Lung (tissue), 12 donors: Measurements from ENCODE around the gene CHST10. TPM values are rescaled to one million over a fixed set of nuclear protein-coding genes. Genes with fewer than 3 reads are reported as not detected.

ENCODE experiments used
- ATAC-seq: fragments of 200-7000 bp; cut with Tn5 transposase; one replicate; pipeline ENCODE4 v1.9.1; 2020; ENCODE audit warnings: moderate number of reproducible peaks; ENCODE audit not compliant: insufficient read depth, low FRiP score
- DNase-seq, 3 donors: peaks; one replicate each; pipeline ENCODE4 v3.0.0-alpha.2; 2013 to 2017
- H3K27ac ChIP-seq, 2 donors: one replicate each; pipeline ENCODE4 v1.5.1; 2013; ENCODE audit warnings: mild to moderate bottlenecking in 2 of 2, moderate library complexity in 2 of 2, control low read depth in 1 of 2, inconsistent platforms in 1 of 2, low read depth in 1 of 2, low read length in 1 of 2
- H3K27me3 ChIP-seq, 3 donors: one replicate each; pipeline ENCODE4 v1.5.1; 2013; ENCODE audit warnings: low read length in 2 of 3; ENCODE audit not compliant: control insufficient read depth in 3 of 3, insufficient read depth in 3 of 3
- H3K36me3 ChIP-seq, 4 donors: one replicate each; pipeline ENCODE4 v1.5.1; 2013; ENCODE audit warnings: low read length in 4 of 4, mild to moderate bottlenecking in 1 of 4, moderate library complexity in 1 of 4; ENCODE audit not compliant: control insufficient read depth in 4 of 4, insufficient read depth in 4 of 4
- H3K4me1 ChIP-seq, 5 donors: one replicate each; pipeline ENCODE4 v1.5.1; 2013; ENCODE audit warnings: low read length in 5 of 5, mild to moderate bottlenecking in 2 of 5, moderate library complexity in 1 of 5; ENCODE audit not compliant: control insufficient read depth in 5 of 5, insufficient read depth in 5 of 5
- H3K4me3 ChIP-seq: one replicate; pipeline ENCODE4 v1.5.1; 2013; ENCODE audit warnings: mild to moderate bottlenecking, control low read depth, moderate library complexity
- H3K9ac ChIP-seq, 2 donors: one replicate each; pipeline ENCODE4 v1.5.1; 2013; ENCODE audit warnings: low read length in 2 of 2, control low read depth in 1 of 2; ENCODE audit not compliant: insufficient read depth in 1 of 2
- H3K9me3 ChIP-seq, 4 donors: one replicate each; pipeline ENCODE4 v1.5.1; 2013; ENCODE audit warnings: low read length in 3 of 4, mild to moderate bottlenecking in 1 of 4, moderate library complexity in 1 of 4; ENCODE audit not compliant: control insufficient read depth in 4 of 4, insufficient read depth in 3 of 4
- WGBS, 2 donors: extraction: QIAGEN DNeasy Blood & Tissue Kit; methylation state at CpG; one replicate each; pipeline ENCODE4 v1.1.7; 2013; 5-methylcytosine and 5-hydroxymethylcytosine counted together
- polyA plus RNA-seq, 2 donors: library from polyadenylated mRNA; stranded (reverse); fragments of 200-250 nt; gene quantifications; one replicate each; pipeline ENCODE4 v1.2.1, GENCODE V29; 2013
- total RNA-seq, 2 donors: library from RNA; depleted of rRNA in 1 of 2; stranded (reverse); fragments of >200 nt in 1 of 2; gene quantifications; one replicate each; pipeline ENCODE4 v1.2.1, GENCODE V29; 2014 to 2021
- TF ChIP-seq, protein P1 (sequence below): IDR thresholded peaks from 2 replicates; pipeline ENCODE4 v1.5.1; 2012; ENCODE audit warnings: mild to moderate bottlenecking; ENCODE audit errors: control extremely low read depth, extremely low read depth
- donor health status: control.
- donor health status: control.
- donor health status: Bipolar disorder and iron deficiency.
- donor health status: healthy.
- donor health status: DM: yes; HTN: yes; CAD: no.

CHST10 gene
- total and polyA plus RNA-seq, 4 donors = 5.1 to 22.4 (median 8.0) TPM

DNA sequence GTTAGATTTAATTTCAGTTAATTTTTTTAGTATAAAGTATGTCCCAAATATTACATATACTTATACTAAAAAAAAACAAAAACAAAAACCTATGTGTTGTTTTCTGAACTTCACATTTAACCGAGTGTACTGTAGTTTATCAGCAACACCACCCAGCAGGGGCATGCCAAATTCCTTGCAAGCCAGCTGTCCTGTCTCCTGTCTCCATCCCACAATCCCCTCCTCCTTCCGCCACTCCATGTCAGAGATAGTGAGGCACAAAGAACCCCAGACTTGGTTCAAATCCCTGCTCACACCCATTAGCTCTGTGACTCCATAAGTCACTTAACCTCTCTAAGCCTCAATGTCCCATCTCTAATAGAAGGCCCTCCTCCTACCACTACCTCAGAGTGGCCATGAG, 9.4 kb downstream of the CHST10 start:
- ATAC-seq (no peak), DNase-seq (peak in 1 of 3 donors; percentile 25)
- peaks cover 0 to 2% (median 0%) of the 10 kb centered on the region in 5 donors for H3K4me1 ChIP-seq
- H3K27me3 ChIP-seq = no peaks in the 10 kb centered on the region
- H3K36me3 ChIP-seq = peaks cover 0 to 18% (median 15%) of the 10 kb centered on the region in 4 donors
- H3K4me3 ChIP-seq = no peak overlapping the region
- H3K9me3 ChIP-seq = no peaks in the 10 kb centered on the region
- no peak overlapping the region for H3K9ac ChIP-seq
- TF ChIP-seq, protein P1, sequence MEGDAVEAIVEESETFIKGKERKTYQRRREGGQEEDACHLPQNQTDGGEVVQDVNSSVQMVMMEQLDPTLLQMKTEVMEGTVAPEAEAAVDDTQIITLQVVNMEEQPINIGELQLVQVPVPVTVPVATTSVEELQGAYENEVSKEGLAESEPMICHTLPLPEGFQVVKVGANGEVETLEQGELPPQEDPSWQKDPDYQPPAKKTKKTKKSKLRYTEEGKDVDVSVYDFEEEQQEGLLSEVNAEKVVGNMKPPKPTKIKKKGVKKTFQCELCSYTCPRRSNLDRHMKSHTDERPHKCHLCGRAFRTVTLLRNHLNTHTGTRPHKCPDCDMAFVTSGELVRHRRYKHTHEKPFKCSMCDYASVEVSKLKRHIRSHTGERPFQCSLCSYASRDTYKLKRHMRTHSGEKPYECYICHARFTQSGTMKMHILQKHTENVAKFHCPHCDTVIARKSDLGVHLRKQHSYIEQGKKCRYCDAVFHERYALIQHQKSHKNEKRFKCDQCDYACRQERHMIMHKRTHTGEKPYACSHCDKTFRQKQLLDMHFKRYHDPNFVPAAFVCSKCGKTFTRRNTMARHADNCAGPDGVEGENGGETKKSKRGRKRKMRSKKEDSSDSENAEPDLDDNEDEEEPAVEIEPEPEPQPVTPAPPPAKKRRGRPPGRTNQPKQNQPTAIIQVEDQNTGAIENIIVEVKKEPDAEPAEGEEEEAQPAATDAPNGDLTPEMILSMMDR = no peak
- 80 to 84% methylated on average over 2 of the region's 2 CpGs for WGBS, 2 donors
- no peak overlapping the region for H3K27ac ChIP-seq

DNA sequence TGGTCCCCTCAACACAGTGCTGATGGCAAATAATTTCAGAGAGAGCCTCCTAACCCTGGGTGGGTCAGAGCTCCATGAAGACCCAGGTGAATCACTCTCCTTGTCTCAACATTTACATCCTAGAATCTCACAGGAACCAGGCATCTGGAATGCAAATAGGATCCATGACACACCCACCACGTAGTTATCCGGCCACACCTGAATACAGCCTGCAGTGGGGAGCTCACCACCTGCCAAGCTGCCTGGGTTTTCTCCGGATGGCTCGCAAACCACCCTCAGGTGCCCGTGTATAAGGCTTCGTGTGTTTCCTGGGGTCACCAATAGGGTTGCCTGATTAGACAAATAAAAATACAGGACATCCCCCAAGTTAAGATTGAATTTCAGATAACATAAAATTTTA, 9.9 kb downstream of the CHST10 start:
- peaks cover 0 to 18% (median 15%) of the 10 kb centered on the region in 4 donors for H3K36me3 ChIP-seq
- no peak for DNase-seq
- H3K9me3 ChIP-seq = no peaks in the 10 kb centered on the region
- no peak overlapping the region for H3K4me3 ChIP-seq
- no peak overlapping the region for H3K27ac ChIP-seq
- WGBS, 2 donors = 90 to 91% methylated on average over 6 of the region's 6 CpGs
- peaks cover 0 to 2% (median 0%) of the 10 kb centered on the region in 5 donors for H3K4me1 ChIP-seq
- H3K9ac ChIP-seq = no peak overlapping the region
- TF ChIP-seq, protein P1 = no peak
- no peak for ATAC-seq
- no peaks in the 10 kb centered on the region for H3K27me3 ChIP-seq

GRCh38 chr2:100407073-100407472, 10.4 kb downstream of the CHST10 start:
- Histone ChIP-seq H3K27me3 (no peaks in the 10 kb centered on the region), H3K27ac (no peak overlapping the region), H3K36me3 (peaks cover 0 to 19% (median 18%) of the 10 kb centered on the region in 4 donors), H3K9me3 (no peaks in the 10 kb centered on the region), H3K4me1 (peaks cover 0 to 2% (median 0%) of the 10 kb centered on the region in 5 donors), H3K9ac (no peak overlapping the region), H3K4me3 (no peak overlapping the region)
- 91 to 93% methylated on average over 6 of the region's 6 CpGs for WGBS, 2 donors
- ATAC-seq = no peak
- no peak for DNase-seq
- TF ChIP-seq, protein P1 = no peak

DNA sequence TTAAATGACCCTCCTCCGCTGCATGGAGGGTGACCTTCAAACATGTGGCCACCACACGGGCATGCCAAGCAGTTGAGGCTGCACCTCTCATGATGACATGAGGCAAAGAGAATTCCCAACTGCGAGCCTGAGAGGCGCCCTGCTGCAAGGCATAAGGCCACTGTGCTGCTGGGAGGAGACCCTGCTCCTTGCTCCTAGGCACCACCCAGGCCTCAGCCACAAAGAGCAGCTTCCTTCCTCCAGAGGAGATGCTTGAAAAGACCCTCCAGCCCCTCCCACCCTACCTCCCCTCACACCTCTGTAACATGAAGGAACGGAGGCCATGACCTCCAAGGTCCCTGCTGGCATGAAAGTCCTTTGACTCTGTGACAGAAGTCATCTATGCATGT, 11.4 kb downstream of the CHST10 start:
- Histone ChIP-seq H3K36me3 (peaks cover 0 to 25% (median 20%) of the 10 kb centered on the region in 4 donors), H3K4me3 (no peak overlapping the region), H3K9ac (no peak overlapping the region), H3K27me3 (no peaks in the 10 kb centered on the region), H3K9me3 (no peaks in the 10 kb centered on the region), H3K27ac (no peak overlapping the region), H3K4me1 (no peaks in the 10 kb centered on the region)
- TF ChIP-seq, protein P1 = no peak
- 94 to 97% methylated on average over 5 of the region's 5 CpGs for WGBS, 2 donors
- DNase-seq = no peak
- ATAC-seq = no peak
